Hippocampal formation (tissue), 2 donors: ENCODE measurements around the gene CYB5A.
"Not testable (repeated sequence)": the region's sequence is repeated elsewhere in the genome, so short reads cannot be mapped to it uniquely, and the experiment has no call there.

Source experiments
- DNase-seq, 2 donors: peaks; one replicate each; lab custom pipeline; 2025; lab: John Stamatoyannopoulos, UW

The CYB5A gene

DNA sequence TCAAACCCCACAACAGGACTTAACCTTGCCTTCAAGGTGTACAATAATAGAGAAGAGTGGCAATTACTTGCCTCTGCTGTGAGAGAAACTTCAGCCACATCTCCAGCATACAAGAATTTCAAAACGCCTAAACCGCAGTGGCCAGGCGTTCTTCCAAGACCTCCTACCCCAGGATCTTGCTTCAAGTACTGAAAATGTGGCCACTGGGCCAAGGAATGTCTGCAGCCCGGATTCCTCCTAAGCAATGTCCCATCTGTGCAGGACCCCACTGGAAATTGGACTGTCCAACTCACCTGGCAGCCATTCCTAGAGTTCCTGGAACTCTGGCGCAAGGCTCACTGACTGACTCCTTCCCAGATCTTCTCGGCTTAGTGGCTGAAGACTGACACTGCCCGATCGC is 2.8 kb upstream of the CYB5A start:
- DNase-seq: no peak

DNA sequence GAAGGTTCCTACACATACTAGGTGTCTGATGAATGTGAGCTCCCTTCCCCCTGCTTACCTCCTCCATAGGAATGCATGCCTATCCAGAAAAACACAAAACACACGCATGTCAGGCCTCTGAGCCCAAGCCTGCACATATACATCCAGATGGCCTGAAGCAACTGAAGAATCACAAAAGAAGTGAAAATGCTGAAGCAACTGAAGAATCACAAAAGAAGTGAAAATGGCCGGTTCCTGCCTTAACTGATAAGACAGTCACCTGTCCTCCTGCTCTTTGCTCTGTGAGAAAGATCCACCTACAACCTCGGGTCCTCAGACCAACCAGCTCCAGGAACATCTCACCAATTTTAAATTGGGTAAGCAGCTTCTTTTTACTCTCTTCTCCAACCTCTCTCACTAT is 1.2 kb upstream of the CYB5A start:
- not testable (repeated sequence) for DNase-seq

DNA sequence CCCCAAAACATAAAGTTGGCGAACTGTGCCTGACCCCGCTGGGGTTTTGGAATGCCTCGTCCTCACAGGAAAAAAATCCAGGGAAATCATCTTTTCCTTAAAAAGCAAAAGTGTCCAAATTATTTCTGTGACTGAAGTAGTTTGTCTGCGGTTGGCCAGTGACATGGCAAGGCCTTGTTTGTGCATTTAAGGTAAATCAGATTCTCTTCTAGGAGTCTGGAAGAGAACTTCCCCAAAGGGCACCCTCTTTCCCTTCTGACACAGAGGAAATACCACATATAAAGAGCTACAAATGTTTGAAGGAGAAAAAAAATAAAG is 737 bp upstream of the CYB5A start:
- no peak for DNase-seq

DNA sequence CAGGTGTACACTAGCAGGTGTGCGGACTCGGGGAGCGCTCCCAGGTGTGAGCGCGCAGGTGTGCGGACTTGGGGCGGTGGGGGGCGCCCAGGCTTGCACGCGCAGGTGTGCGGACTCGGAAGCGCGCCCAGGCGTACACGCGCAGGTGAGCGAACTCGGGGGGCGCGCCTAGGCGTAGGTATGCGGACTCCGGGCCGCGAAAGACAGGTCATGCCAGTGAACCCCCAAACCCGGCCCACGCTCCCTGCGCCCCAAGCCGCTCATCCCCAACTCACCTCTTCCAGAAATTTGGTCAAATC is 342 bp downstream of the CYB5A start:
- no peak for DNase-seq

DNA sequence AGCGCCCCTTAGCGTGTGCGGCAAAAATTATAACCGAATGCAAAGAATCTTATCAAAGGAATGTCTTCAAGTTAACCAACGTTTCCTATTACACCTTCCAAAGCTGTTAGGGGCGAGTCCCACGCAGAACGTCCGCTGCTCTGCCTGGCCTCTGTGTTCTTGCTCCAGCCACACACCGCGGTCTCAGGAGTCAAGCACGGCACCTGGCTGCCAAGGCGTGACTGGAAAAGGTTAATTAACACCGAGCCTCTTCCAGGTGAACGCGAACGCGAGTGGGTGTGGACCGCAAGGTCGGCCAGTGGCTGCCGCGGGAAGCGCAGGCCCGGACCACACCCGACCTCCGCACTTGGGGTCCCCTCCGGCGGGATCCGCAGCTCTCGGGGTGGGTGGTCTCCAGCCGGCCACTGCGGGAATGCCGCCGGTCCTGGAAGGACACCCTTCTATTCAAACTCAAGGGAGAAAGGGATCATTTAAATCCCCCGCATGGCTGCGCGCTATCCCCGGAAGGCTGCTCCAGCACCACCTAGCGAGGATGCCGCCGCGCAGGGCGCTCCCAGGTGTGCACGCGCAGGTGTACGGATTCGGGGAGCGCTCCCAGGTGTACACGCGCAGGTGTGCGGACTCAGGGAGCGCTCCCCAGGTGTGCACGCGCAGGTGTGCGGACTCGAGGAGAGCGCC is 830 bp downstream of the CYB5A start:
- DNase-seq: no peak

DNA sequence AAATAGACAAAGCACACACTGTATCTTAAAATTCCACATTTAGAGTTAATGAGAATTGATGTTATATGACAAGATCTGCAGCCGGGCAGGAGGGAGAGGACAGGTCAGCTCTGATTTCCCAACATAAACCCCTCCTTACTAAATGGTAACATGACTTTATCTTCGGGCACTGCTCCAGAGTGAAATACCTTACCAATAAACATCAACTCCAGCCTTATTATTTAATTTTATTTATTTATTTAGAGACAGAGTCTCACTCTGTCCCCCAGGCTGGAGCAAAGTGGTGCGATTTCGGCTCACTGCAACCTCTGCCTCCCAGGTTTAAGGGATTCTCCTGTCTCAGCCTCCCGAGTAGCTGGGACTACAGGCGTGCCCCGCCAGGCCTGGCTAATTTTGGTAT is 1.7 kb downstream of the CYB5A start:
- DNase-seq: no peak

DNA sequence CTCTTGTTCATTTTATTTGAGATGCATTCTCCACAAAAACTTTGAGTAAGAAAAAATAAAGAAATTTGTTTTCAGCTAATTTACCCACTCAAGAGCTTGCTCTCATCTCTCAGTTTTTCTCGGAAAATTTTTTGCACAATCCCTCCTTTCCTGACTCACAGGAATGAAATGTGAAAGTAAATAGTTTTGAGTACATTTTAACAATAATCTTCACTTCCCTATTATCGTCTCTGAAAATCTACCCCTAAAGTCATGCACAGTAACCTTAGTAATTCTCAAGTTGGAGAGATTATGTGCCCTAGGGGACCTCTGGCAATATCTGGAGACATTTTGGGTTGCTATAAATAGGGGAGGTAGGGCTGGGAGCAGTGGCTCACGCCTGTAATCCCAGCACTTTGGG is 2.6 kb downstream of the CYB5A start:
- DNase-seq: no peak

DNA sequence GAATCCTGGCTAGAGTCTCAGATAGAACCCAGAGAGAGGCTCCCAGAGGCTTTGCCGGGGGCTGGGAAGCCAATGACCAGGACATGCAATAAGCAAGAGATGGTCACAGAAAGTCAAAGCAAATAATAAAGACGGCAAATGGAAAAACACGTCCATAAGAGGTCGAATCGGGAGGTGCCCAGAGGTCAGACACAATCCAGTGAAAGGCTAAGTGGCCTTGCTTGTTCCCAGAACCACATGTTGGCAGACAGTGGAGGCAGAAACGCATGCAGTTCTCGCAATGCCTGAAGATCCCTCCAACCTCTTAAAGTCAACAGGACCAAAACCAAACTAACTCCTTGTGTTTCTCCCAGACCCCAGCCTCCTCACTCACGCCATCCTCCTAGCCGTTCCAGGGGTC is 3.0 kb downstream of the CYB5A start:
- no peak for DNase-seq

DNA sequence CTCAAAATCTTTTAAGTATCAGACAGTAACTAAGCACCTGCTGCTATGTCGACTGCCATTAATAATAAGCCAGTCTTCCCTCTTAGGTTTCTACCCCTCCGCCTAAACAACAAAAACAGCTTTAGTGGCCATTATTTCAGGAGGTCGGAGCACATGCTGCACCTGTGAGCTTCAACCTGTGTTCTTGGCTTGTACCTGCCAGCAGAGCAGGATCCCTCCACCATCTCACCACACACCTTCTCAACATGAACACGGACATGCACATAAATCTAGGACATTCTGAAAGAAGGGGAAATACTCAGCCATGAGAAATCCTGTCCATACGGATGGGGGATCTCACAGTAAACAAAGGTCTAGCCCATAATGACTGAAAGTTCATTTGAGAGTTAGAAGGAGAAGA is 3.7 kb downstream of the CYB5A start:
- DNase-seq: no peak

DNA sequence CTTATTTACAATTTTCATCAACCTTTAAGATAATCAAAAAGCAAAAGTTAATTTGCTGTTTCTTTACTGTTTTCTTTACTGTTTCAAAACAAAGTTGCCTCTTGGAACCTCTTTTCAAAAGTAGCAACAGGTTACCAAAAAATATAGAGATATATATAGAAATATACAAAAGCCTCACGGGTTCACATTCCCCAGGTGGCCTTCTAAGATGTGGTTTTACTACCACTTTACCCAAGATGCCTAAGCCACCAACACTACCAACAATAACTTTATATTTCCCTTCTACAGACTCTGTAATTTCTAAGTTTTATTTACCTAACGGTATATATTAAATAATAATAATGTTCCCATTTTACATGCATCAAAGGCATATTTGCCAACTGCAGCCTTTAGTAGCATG is 4.9 kb downstream of the CYB5A start:
- no peak for DNase-seq

DNA sequence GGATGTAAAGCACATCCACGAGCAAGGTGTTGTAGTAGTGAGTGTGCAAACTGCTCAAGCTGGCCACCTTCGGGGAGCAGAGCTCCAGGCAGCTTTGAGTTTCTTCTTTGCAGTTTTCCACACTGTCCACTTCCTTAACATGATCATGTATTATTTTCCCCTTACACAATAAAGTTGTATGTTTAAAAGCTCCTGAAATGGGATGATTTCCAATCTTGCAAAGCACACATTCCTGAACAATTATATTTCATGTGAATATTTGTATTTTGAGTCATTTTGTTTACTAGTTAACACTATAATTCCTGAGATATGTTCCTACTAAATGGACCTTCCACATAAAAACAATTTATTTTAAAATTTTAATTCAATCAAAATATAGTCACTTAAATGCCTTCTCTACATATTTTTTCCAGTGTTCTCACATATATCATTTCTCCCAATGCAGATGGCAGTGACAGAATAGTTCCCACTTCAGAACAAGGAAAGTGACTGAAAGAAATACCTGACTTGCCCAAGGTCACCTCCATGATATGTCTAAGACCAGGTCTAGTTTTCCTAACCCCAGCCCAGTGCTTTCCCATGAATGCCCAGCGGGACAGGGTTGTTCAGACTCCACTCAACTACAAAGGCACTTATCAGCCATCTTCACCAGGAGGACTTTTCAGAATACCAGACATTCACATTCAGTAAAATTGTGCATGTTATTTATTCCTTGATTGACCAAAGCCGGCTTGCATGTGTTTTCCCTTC is 5.5 kb downstream of the CYB5A start:
- no peak for DNase-seq

DNA sequence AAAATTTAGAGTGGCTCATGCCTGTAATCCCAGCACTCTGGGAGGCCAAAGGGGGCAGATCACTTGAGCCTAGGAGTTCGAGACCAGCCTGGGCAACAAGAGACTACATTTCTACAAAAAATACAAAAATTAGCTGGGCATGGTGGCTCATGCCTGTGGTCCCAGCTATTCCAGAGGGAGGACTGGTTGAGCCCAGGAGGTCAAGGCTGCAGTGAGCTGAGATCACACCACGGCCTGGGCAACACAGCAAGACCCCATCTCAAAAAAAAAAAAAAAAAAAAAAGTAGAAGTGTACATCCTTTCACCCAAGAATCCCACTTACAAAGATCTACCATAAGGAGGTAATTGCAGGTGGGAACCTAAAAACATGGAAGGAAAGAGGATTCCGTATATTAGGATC is 6.2 kb downstream of the CYB5A start:
- not testable (repeated sequence) for DNase-seq

DNA sequence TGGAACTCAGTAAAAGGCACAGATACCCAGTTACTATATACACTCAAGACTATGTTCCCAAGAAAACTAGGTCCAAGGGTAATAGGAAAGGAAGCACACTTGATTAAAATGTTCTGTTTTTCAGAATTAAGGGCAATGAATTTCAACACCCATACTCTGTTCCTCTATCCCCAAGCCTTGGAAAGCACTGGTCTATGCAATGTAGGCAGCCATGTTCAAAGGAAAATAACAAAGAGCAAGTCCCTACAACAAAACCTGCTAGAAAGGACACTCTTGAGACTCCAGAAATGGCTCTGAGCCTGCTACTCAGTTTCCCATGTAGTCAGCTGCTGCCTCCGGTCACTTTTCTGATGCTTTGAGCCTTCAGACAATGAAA is 6.8 kb downstream of the CYB5A start:
- no peak for DNase-seq

DNA sequence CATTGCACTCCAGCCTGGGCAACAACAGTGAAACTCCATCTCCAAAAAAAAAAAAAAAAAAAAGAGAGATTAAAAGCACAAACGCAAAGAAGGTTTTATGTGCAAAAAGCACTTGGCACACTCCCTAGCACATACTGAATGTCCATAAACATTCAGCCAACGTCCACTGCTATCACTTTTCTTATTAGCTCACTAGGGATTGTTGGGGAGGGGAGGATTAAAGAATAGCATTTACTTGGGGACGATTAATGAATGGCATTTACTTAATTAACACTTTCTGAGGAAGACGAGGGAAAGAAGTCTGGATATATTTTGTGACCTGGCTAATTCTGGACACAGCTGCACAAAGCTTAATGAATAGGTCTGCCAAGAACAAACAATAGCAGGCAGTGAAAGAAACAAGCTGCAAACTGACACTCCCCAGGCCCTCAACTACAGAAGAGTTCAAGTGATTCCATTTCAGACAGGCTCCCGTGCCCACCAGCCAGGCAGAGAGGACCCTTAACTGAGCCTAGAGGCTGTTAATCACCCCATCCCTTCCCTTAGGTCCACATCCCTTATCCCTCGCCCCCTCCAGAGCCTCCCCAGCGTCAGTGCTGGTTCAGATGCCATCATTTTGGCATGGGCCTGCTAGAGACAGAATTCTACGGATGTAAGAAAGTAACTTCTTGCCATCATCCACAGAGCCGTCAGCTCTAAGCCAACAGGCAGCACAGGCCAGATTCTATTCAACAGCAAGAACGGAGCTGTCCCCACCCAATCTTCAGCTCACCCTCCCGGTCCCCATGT is 7.4 kb downstream of the CYB5A start:
- DNase-seq: peak; percentile 16 to 44

DNA sequence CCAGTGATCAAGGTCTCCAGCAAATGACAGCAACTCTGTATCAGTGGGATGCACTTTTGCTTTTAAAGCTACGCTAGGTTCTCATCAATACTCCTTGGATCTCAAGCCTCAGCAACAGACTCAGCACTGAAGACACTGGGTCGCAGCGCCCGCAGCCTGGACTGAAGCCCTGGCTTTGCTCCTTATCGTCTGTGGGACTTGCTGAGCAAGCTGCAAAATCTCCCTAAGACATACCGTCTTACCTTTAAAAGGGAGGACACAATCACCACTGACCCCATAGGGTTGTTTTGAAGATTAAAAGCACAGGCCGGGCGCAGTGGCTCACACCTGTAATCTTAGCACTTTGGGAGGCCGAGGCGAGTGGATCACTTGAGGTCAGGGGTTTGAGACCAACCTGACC is 8.1 kb downstream of the CYB5A start:
- DNase-seq: no peak

DNA sequence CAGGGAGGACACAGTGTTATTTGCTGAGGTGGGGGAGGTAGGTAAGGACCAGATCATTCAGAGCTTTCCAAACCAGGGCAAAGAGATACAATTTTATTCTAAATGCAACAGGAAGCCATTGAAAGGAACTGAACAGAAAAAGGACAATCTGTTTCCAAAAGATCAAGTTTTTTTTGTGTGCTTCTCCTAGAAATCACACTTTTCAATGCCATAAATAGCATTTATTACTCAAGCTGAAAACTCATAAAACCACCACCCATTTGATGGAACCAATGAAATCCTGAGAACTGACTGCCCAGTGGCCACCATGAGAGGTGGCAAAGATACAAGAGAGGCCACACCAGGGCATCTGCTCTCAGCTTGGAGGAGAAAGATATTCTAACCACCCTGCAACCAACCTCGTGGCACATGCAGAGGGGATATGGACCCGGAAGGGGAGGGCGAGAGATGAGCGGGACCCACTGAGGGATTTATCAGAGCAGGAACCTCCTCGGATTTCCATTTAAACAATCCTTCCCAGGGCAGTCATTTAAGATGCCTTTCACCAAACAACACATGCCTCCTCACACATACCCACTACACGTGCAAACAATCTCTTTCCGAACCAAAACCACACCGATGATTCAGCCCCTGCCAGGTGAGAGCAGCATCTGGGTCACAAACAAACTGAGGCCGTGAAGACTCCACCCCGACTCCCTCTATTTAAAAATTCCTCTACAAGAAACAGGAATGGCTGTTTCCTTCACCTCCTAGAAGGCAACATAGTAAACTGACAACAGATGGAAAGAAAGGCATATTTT is 8.8 kb downstream of the CYB5A start:
- no peak for DNase-seq

DNA sequence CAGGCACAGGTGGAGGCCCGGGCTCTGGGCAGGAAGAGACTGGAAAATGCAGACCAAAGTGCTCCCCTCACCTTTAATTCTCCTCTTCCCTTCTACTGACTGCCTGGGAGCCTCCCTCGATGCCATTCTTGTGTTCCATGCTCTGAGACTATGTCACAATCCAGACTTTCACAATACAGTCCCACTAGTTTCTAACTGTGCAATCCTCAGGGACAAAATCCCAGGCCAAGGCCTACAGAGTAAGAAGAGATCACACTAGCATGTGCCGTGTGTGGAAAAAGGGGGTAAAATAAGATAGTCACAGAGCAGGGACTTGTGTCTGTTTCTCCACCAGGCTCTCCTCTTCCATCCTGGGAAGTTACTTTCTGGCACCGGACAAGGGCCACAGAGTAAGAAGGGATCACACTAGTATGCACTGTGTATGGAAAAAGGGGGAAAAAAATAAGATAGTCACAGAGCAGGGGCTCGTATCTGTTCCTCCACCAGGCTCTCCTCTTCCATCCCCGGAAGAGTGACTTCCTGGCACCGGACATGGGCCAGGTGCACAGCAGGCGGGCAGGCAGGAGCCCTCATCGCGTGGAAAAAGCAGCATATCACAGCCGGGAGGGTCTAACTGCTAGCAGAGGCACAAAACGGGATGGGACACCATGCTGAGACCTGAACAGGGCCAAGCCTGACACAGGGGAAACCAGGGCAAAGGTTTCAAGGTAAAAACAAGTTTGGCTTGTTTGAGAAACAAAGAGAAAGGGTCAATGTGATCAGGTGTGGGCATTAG is 9.6 kb downstream of the CYB5A start:
- DNase-seq: no peak

DNA sequence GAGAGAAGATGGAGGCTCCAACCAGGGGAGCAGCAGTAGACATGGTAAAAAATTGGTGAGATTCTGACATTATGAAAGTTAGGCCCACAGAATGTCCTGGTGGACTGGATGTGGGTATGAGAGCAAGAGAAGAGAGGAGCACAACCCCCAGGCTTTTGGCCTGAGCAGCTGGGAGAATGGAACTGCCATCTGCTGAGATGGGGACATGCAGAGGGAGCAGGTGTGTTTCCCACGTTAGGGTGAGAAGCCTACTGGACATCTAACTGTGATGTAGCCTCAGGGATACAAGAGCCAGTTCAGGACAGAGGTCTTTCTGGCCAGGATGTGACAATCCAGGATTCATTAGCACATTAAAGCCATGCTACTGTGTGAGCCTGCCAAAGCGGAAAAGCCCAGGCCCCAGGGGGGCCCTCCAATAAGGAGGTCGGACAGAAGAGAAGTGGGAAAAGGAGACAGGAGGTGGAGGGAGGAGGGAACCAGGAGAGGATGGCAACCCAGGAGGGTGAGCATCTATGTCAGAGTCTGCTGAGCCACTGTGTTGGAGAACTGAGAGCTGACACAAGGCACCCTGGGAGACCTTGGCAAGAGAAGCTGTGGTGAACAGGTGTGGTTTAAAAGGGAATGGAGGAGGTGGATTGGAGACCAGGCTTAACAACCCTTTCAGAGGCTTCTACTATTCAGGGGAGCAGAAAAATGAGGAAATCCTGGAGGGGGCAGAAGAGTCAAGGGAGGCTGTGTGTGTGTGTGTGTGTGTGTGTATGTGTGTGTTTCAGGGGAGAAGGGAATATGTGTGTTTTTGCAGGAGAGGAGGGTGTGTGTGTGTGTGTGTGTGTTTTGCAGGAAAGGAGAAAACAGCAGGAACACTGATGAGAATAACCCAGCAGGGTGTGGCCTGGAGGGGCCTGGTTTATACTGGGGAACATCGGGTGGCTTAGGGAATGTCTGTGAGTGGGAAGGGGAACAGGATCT is 10.5 kb downstream of the CYB5A start:
- no peak for DNase-seq

DNA sequence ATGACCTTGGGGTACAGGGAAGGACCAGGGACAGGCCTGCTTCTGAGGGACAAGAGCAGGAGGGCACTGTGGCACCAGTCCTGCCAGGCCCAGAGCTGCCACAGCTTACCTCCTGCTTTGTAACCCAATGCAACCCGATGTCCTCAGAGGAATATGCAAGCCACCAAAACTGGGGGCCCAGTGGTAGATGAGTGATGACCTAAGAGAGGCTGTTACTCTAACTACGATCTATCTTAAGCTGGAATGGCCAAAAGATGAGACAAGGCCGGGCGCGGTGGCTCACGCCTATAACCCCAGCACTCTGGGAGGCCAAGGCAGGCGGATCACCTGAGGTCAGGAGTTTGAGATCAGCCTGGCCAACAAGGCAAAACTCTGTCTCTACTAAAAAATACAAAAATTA is 12.8 kb downstream of the CYB5A start:
- DNase-seq: no peak

DNA sequence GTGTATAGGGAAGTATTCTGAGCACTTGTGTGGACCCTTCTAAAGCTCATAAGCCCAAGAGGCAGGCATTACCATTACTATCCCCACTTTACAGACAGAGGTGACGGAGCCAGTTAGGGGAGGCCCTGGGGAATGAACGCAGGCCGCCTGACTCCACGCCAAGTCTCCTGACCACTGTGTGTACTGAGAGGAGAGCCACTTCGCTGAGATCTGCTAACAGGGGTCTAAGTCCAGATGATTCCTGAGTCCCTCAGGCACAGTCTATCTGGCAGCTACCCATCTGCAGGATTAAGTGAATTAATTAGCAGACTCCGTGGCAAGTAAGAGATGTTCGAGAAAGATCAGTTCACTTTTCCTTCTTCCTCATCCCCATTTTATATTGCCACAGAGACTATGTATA is 13.7 kb downstream of the CYB5A start:
- no peak for DNase-seq

DNA sequence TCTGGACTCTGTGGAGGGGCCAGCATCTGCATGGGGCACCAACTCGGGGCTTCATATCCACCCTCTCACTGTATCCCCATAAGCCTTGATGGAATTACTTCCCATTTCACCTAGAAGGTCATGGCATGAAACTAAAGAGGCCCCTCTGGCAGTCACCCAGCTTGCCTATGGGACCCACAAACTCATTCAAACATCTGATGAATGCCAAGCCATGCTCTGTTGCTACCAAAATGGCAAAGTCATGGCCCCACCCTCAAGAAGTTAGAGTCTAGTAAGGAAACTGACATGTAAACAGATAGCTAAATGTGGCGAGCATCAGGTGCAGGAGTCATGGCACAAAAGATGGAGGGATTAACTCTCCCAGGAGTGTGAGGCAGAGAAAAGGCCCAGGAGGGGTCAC is 14.5 kb downstream of the CYB5A start:
- no peak for DNase-seq
